GM18526 (cell line): ENCODE data around the gene RGP1.

Experiments
- POLR2A ChIP-seq: IDR thresholded peaks from 3 replicates; pipeline ENCODE4 v1.6.1; 2011; ENCODE audit not compliant: insufficient read length; ENCODE audit errors: extremely low read depth

RGP1 gene

DNA sequence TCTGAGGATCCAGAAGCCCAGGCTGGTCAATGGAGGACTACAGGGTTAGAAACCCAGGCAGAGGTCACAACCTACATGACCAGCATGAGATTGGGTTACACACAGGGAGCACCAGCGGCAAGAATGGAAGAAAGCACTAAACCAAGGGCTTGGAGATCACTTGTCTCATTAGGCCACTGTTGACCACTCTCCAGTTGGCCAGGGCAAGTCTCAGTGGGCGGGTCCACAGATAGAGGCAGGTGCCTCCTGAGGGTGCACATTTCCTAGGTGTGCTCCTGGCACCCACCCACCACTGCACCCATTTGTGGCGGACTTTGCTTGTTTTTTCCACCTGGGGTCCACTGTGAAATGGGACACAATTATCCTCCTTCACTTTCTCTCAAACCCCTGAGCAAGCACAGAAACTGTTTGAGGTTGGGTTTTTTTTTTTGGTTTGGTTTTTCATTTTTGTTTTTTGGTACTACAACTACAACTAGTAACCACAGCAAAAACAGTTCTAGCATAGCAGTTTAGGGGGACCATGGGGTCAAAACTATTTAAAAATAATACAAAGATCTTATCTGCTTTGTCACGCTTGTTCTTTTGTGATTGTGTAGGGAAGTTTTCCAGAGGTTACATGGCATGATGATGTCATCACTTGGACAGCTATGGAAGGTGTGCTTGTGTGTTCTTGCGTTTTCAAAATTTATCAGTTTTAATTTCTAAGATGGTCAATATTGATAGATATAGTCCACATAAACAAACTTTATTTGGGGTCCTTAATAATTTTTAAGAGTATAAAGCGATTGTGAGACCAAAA lies 48.4 kb downstream of the RGP1 start:
- no peak for TF ChIP-seq POLR2A

DNA sequence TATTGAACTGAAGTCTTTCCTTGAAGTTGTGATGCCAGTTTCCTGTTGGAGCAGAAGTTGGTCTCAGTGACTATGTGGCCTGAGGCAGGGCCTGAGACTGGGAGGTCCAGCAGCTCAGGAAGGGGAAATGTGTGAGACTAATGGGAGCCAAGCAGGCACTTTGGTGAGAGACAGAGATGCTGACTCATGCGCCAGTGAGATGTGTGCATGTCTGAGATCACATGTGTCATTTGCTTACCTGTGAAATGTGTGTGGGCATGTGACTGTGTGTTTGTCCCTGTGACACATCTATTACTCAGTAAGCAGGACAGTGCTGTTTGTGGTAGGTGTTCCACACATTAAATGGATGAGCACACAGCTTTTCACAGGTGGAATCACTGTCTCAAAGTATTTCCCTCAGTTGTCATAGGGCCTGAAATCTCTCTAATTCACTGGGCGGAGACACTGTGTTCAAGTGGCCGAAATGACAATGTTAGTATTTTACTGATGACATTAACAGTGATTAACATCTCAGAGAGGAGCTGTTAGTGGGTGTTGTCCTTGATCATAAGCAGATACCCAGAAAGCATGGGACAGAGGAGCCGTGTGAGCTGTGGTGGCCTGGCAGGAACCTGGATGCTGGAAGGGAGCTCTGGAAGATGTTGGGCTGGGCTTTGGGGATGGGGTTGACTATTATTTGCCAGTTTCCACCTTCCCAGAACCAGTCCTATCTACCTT lies 49.7 kb downstream of the RGP1 start:
- no peak for TF ChIP-seq POLR2A

DNA sequence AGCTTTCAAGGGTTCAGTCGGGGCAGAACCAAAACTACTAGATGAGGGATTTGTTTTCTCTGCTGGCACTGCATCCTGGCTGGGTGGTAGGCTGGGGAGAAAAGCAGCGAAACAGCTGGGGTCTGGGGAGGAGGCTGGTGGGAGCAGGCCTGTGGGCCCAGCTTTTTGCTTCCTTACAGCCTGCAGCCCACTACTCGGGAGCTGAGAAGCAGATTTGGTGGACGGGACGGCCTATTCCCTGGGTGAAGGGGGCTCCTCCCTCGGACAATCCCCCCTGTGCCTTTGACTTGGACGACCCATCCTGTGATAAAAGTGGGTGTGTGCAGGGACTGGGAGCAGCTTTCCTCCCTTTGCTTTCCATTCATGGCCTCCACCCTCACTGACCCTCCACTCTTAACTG lies 51.4 kb downstream of the RGP1 start:
- TF ChIP-seq POLR2A: no peak

DNA sequence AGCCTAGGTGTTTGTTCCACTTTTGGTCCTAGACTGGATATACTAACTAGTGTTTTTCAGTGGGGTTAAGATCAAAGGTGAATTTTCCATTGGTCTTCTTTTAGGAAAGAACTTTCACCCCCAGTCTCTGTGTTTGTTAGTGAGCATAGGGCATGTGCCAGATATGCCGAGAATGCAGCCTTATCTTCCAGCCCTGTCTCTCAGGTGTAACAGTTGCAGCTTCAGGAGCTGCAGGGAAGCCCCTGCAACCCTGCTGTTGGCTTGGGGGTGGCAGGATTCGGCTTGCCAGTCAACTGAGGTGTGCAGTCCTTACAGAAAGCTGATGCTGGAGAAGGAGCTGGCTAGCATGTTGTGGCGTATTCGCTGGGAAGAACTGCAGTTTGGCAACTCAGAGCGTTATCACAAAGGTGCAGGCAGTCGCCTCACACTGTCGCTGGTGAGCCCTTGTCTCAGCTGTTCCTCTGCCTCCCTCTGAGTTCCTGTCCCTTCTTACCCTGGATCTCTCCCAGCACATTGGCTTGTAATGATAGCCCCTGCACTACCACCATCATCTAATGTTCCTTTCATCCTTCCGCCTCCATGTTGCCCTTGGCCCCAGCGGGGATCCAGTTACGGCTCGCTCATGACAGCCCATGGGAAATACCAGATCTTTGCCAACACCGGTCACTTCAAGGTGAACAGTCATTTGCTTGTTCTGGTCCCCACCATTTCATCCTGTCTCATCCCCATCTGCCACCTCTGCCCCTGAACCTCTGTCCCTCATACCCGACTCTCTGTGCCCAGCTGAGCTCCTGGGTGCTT lies 52.4 kb downstream of the RGP1 start:
- TF ChIP-seq POLR2A: no peak

DNA sequence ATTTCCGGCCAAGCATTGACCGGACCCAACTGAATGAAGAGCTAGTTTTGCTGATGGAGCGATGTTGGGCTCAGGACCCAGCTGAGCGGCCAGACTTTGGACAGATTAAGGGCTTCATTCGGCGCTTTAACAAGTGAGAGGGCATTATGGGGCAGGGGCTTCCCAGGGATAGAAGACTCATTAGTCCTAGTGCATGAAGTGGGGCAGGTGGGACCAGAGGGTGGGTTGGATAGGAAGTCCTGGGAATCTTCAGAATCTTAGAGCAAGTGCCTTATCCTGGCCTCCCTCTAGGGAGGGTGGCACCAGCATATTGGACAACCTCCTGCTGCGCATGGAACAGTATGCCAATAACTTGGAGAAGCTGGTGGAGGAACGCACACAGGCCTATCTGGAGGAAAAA lies 57.0 kb downstream of the RGP1 start:
- no peak for TF ChIP-seq POLR2A
